G401 (cell line): Measurements from ENCODE around the gene EEF1AKMT3. TPM values are rescaled to one million over a fixed set of nuclear protein-coding genes. Genes with fewer than 3 reads are reported as not detected.
A peak's percentile ranks its signal among the peaks of the same experiment; 100 is the strongest.

Experiments used
- DNase-seq: peaks from one replicate; pipeline ENCODE4 v3.0.0-alpha.2; 2015; ENCODE audit warnings: low spot score
- in situ Hi-C: cut with HindIII; loops from 2 replicates; pipeline ENCODE4 v1.10.0; 2016; ENCODE audit warnings: low sequenced_read_pairs, mixed read lengths
- total RNA-seq: library from RNA; depleted of rRNA; stranded (reverse); fragments of >200 nt; shearing (Covaris generic); gene quantifications from 2 replicates; pipeline ENCODE4 v1.2.3, GENCODE V29; 2014

The EEF1AKMT3 gene
- total RNA-seq, 1 experiment from 2014 or later = 7.0 TPM

GRCh38 chr12:57777367-57777766, 5.0 kb downstream of the EEF1AKMT3 start:
- in situ Hi-C loops = no loop called here

DNA sequence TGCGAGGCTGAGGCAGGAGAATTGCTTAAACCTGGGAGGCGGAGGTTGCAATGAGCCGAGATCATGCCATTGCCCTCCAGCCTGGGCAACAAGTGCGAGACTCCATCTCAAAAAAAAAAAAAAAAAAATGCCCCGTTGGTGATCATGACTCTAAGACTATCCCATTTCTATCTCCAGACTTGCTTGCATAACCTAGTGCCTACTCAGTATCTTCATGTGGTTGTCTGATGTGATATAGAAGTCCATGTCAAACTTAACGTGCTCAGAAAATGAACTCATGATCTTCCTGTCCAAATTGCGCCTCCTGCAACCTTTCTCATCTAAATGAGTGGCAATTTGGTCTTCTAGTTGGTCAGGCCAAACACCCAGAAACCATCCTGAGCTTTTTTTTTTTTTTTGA, 5.5 kb downstream of the EEF1AKMT3 start:
- in situ Hi-C loops = no loop called here
- no peak for DNase-seq

More at GRCh38 chr12:57777367-57777766, 5.0 kb downstream of the EEF1AKMT3 start:
- no peak for DNase-seq

DNA sequence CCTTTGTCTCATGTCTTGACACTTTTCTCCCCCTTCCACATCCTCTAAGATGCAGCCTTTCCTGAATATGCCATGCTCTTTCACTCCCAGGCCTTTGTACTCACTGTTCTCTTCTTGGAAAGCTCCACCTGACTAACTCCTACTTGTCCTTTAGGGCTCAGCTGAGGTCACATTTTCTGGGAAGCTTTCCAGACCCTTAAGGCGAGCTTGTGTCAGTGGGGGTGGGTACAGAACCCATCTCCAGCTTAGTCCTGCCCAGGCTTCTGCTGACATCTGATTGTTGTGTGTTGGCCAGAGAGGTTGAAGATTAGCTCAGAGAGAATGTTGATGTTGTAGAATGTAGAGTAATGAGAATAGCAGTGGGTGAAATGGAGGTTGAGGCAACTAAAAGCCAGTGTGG, 7.3 kb downstream of the EEF1AKMT3 start:
- in situ Hi-C loops = no loop called here
- no peak for DNase-seq

- in situ Hi-C loops = no loop called here
These were observed 8.0 kb downstream of the EEF1AKMT3 start for GRCh38 chr12:57780284-57780897.

DNA sequence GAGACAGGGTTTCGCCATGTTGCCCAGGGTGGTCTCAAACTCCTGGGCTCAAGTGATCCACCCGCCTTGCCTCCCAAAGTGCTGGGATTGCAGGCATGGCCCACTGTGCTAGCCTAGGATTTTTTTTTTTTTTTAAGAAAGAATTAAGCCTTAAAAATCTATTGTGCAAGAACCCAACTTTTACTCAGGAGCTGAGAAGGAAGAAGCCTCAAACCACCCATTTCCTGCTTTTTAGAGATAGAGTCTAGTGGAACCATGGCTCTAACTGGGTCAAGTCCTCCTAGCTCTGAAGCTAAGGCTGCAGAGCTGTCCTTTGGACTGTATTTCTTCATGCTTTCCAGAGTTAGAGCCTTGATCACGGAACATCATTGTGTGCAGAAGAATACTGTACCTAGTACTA, 8.8 kb downstream of the EEF1AKMT3 start:
- DNase-seq = no peak
- in situ Hi-C loops = no loop called here

More at GRCh38 chr12:57780284-57780897, 8.0 kb downstream of the EEF1AKMT3 start:
- DNase-seq = no peak

- DNase-seq = no peak
- in situ Hi-C loops = no loop called here
These were observed 9.4 kb downstream of the EEF1AKMT3 start for GRCh38 chr12:57781801-57782200.

DNA sequence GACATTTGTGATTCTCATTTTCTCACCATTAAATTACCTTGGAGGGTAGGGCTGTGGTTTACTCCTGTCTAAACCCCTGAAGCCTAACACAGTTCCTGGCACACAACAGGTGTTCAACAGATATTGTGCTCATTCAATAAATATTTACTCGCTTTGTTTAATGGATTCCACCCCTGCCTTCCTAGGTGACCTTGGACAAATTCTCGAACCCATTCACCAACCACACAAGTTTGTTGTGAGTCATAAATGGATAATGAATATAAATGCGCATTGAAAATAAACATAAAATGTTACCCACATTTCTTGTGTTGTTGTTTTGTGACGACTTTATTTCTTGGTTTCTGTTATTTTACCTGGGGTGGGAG, 9.8 kb downstream of the EEF1AKMT3 start:
- DNase-seq = no peak
- in situ Hi-C loops = no loop called here

DNA sequence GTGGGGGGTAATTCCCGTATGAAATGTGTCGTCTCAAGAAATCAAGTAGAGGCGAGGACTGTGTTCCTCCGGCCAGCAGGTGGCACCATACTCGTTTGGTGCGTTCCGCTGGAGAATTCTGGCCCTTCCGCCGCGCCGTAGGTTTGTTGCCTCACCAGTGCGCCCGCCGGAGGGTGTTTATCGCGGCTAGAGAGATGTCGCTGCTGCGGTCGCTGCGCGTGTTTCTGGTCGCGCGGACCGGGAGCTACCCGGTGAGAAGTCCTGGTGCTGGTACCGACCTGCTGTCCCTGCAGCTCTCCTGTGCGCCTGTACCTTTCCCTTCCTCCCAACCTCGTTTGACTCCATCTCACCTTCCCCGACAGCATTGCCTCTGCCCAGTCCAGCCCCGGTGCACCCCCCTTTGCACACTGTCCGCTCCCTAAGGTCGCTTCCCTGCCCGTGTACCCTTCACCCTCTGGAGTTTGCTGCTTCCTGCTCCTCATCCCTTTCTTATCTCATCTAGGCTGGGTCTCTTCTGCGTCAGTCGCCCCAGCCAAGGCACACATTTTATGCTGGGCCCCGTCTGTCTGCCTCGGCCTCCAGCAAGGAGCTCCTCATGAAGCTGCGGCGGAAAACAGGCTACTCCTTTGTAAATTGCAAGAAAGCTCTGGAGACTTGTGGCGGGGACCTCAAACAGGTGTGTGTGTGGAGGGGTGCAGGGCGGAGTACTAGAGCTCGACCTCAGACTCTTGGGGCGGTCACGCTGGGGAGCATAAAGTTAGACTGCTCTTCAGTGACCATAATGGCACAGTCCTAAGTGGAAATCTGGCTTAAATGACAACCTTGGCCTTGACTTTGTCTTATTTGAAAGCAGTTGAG, 10.4 kb downstream of the EEF1AKMT3 start, which contains the start of gene TSFM:
TSFM (plus strand) TSS at position 180 of the 858 bp plus-strand sequence; CDS start at position 195, 15 bp downstream.
- in situ Hi-C loops = no loop called here
- peak; percentile 94 for DNase-seq

DNA sequence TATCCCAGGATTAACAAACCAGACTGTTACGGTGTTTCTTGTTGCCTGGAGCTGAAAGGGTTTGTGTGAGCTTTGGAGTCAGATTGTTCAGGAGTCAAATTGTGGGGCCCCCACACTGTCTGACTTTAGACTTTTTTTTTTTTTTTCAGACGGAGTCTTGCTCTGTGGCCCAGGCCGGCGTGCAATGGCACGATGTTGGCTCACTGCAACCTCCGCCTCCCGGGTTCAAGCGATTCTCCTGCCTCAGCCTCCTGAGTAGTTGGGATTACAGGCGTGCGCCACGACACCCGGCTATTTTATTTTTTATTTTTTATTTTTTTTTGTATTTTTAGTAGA, 11.0 kb downstream of the EEF1AKMT3 start:
- in situ Hi-C loops = no loop called here
- no peak for DNase-seq

DNA sequence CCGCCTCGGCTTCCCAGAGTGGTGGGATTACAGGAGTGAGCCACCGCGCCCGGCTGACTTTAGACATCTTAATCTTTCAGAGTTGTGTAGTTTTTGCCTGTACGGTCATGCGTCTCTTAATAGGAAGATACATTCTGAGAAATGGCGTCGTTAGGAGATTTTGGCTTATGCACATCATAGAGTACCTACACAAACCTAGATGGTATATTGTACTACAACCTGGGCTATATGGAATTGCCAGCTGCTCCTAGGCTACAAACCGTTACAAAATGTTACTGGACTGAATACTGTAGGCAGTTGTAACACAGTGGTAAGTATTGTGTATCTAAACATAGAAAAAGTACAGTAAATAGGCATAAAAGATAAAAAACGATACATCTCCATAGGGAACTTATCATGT, 11.4 kb downstream of the EEF1AKMT3 start:
- in situ Hi-C loops = no loop called here
- DNase-seq = no peak

- DNase-seq = no peak
- in situ Hi-C loops = no loop called here
These were observed 21.5 kb downstream of the EEF1AKMT3 start for GRCh38 chr12:57793920-57794319.

DNA sequence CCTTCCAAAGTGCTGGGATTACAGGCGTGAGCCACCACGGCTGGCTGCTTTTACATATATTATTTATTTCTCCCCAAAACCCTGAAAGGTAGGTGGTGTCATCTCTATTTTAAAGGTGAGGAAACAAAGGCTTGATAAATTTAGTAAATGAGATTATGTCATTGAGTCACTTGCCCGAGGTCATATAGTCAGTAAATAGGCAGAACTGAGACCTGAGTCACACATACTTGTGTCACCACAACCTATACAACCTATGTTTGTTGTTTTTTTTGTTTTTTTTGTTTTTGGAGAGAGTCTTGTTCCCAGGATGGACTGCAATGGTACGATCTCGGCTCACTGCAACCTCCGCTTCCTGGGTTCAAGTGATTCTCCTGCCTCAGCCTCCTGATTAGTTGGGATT, 22.9 kb downstream of the EEF1AKMT3 start:
- no peak for DNase-seq
- in situ Hi-C loops = no loop called here

DNA sequence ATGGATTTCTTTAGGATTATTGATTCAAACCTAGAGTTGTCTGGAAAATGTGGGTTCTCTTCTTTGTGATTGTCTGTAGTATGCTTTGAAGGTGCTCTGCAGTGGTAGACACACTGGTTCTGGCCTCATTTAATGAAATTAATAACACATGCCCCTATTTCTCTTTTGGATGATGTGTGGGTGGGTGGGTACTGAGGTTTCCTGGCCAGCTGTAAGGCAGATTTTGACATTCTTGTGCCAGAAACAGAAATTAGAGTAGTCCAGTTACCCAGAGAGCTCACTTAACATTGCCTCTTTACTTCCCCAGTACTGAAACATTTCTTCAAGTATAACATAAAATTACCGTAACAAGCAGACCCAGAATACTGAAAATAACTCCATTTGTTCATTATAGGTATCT, 24.6 kb downstream of the EEF1AKMT3 start:
- DNase-seq = no peak
- in situ Hi-C loops = no loop called here

DNA sequence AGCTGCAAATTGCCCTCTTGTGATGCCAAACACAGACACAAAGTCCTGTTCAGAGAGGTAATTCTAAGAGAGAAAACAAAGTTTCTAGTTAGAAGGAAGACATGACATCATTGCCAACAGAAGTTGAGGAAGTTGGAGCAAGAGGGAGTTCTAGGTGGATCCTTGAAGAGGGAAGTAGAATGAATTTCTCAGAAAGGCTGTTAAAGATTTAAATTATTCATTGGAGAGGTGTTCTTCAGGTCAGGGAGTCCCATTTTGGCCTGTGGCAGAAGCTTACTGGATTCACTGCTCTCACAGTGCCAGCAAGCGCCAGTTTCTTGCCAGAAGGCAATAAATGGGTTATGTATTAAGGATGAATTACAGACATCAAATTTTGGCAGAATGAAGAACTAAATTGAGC, 25.5 kb downstream of the EEF1AKMT3 start:
- DNase-seq = no peak
- in situ Hi-C loops = no loop called here

GRCh38 chr12:57800965-57801364, 28.6 kb downstream of the EEF1AKMT3 start:
- DNase-seq = no peak
- in situ Hi-C loops = no loop called here

DNA sequence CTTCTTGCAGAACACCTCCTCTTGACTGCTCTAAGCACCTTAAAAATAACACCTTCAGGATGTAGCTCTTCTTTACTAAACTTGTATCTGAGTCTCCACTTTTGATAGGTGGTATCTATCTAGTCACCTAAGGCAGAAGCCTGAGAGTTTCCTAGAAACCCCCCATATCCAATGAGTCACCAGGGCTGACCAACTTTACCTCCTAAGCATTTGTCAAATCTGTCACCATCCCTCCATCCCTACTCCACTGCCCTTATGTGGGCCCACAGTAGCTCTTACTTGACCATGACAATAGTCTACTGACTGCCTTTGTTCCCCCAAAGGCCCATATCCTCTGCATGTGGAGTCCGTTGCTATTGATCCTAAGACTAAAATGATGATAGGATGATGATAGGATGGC, 30.2 kb downstream of the EEF1AKMT3 start:
- DNase-seq = no peak
- in situ Hi-C loops = no loop called here

GRCh38 chr12:57803319-57803893, 31.0 kb downstream of the EEF1AKMT3 start:
- in situ Hi-C loops = no loop called here
- peak; percentile 79 for DNase-seq

DNA sequence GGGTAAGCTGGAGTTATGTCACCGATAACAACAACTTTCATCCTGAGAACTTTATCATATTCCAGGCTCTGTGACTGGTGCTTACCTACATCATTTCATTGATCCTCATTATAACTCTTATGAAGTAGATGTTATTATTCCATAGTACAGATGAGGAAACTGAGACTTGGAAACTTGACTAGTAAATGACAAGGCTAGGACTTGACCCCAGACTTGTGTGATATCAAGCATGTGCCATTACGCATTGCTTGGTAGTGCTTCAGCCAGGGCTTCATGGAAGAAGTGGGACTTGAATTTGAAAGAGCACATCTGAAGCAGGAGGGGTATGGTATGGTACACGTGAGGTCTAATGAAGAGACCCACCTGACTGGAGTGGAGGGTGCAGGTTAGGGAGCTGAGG, 34.3 kb downstream of the EEF1AKMT3 start:
- no peak for DNase-seq
- in situ Hi-C loops = no loop called here

DNA sequence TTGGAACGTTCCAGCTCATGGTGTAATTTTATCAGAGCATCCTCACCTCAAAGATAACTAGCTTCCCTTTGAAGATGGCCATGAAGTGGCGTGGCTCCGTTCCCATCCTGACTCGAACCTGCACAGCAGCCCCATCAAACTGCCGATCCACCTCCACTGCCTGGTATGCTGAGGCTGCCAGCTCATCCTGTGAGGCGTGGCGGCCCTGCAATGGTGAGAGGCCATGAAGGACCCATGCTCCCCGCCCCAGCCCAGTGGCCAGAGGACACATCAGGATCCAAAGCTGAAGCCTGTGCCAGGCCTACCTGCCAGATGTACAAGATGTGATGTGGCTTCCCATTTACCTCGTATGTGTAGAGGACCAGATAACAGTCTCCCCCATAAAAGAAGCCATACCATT, 34.9 kb downstream of the EEF1AKMT3 start:
- no peak for DNase-seq
- in situ Hi-C loops = no loop called here

DNA sequence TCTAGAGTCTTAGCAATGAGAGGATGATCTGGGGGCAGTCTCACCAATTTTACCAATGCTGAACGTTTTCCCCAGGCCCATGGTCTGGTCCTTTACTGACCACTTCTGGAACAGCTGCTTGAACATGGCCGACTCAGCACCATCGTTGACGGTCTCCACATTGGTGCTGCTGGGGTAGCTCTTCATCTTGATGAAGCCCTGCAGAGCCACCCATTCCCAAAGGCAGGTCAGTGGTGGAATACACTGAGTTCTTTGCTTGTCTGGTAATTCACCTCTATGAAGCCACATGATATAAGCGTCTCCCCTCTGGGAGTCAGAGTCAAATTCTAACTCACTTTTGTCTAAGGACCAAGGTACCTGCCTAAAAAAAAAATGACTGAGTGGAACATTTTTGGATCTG, 35.9 kb downstream of the EEF1AKMT3 start:
- DNase-seq = no peak
- in situ Hi-C loops = no loop called here
